GM18526 (cell line): ENCODE results near the gene KRT6B.

Experiments used
- POLR2A ChIP-seq: IDR thresholded peaks from 3 replicates; pipeline ENCODE4 v1.6.1; 2011; ENCODE audit not compliant: insufficient read length; ENCODE audit errors: extremely low read depth

KRT6B gene

DNA sequence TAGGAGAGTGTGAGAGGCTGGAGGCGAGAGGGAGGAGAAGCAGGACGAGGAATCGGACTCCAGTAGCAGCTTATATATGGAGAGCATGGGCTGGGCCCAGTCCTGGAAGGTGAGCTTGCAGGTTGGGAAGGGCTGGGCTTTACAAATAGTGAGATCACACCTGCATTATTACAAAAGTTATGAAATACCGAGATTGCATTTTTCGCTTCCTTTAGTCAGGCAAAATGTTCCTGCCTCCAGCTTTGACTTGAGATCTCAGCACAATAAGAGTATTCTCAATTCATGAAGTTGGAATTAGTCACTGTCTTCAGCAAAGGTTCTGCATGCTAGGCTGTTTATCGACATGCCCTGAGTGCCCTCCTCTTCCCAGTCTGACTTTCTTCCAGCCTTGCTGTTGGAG lies at the start of gene KRT6B:
TSS of gene KRT6B (minus strand) at position 46 of the 400 bp plus-strand sequence. CDS start 68 bp downstream, outside the sequence.
- no peak for TF ChIP-seq POLR2A

DNA sequence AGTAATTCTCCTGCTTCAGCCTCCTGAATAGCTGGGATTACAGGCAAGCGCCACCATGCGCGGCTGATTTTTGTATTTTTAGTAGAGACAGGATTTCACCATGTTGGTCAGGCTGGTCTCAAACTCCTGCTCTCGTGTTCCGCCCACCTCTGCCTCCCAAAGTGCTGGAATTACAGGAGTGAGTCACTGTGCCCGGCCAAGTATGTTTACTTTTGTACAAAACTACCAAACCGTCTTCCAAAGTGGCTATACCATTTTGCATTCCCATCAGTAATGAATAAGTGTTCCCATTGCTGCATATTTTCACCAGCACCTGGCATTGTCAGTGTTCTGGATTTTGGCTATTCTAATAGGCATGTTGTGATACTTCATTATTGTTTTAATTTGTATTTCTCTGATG lies 49.5 kb upstream of the KRT6B start:
- no peak for TF ChIP-seq POLR2A

DNA sequence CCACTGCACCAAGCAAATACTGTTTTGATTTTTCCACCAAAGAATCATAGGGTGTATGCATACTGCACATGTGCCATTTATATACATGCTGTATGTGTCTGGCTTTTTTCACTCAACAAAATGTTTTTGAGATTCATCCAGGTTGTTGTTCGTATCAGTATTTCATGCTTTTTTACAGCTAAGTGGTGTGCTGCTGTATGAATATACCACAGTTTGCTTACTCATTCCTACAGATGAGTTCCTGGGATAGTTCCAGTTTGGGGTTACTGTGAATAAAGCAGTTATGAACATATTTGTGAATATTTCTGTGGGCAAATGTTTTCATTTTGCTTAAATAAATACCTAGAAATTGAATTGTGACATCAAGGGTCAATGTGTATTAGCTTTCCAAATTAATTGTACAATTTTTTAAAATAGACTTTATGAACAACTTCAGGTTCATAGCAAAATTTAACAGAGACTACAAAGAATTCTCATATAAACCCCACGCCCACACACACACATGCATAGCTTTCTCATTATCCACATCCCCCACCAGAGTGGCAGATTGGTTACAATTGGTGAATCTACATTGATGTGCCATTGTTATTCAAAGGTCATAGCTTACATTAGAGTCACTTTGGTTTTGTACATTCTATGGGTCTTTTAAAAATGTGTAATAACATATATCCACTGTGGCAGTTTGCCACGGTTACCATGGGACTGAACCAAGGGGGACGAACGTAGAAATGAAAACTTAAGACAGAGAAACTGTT lies 48.0 kb upstream of the KRT6B start:
- no peak for TF ChIP-seq POLR2A

GRCh38 chr12:52498946-52499345 lies 47.0 kb upstream of the KRT6B start:
- no peak for TF ChIP-seq POLR2A

- no peak for TF ChIP-seq POLR2A
These were observed 46.0 kb upstream of the KRT6B start for GRCh38 chr12:52497975-52498374.

DNA sequence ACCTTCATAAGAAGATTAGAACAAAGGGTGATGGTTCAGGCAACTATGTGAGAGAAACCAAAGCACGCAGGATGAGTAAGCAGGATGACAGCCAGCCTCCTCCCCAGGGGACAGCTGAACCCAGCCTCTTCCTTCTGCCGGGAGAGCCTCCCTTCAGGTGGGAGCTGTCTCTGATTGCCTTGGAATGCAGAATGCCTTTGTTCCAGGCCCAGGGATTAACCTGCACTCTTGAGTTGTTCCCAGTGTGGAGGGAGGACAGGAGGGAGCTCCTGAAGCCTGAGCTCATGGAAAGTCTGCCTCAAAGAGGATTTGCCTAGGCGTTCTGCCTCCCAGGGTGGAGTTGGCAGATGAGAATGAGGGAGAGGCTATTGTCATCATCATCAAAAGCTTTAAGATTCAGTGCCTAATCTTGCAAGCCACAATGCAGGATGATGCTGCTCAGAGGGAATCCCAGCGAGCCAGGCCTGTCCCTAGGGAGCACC lies 44.7 kb upstream of the KRT6B start:
- no peak for TF ChIP-seq POLR2A

DNA sequence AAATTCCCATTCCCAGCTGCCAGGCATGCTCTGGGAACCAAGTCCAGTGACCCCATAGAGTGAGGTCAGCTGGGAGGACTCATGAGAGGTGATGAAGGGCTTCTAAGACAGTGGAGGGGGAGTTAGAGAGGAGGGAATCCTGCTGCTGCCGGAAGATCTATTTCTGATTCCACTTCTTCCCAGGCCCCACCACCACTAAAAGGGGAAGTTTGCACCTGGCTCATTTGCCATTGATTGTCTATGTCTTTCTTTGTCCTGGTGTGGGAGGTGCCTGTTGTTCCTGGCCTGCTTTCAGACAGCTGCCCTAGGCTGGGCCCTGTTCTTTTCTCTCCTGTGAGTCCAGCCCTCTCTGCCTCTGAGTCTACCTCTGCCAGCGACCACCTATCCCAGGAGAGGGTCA lies 44.1 kb upstream of the KRT6B start:
- no peak for TF ChIP-seq POLR2A

DNA sequence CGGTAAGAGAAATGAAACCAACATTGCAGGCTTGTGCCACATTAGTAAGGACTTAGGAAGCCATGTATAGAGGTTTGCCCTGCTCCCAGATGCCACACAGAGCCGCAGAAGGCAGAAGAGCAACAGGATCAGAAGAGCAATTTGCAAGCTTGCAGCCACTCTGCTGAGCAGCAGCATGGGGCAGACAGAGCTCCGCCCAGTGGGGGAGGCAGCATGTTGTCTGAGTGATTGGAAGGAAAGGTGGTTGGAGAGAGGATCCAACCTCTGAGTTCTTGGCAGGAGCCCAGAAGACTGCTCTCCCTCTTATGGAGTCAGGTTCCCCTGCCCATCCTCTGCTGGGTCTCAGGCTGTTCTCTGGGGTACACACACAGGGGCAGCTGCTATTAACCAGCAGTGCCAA lies 43.4 kb upstream of the KRT6B start:
- no peak for TF ChIP-seq POLR2A

- TF ChIP-seq POLR2A: no peak
These were observed 42.6 kb upstream of the KRT6B start for GRCh38 chr12:52494518-52494917.

GRCh38 chr12:52494100-52494499 lies 42.2 kb upstream of the KRT6B start:
- no peak for TF ChIP-seq POLR2A

GRCh38 chr12:52493172-52493571 lies 41.2 kb upstream of the KRT6B start, which contains the start of gene KRT6A:
Gene KRT6A, minus strand, starts transcription at chr12:52493257. Its CDS starts 69 bp downstream, at chr12:52493188.
- TF ChIP-seq POLR2A: no peak

DNA sequence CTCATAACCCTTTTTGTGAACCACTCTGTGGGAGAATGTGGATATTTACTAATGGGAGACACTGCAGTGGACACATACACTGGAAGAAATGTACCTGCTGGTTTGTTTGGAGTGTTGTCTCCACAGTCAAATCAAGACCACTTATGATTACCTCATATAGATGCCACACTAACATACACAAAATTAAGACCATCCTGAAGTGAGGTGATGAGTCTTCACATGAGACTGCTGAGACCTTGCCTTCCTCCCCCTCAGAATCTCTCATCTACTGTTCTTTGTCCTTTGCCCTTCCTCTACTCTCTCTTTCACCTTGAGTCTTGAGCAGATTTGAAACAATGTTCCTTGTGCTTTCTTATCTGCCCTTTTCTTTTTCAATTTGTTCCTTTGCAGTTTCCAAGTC lies 36.8 kb upstream of the KRT6B start:
- no peak for TF ChIP-seq POLR2A

DNA sequence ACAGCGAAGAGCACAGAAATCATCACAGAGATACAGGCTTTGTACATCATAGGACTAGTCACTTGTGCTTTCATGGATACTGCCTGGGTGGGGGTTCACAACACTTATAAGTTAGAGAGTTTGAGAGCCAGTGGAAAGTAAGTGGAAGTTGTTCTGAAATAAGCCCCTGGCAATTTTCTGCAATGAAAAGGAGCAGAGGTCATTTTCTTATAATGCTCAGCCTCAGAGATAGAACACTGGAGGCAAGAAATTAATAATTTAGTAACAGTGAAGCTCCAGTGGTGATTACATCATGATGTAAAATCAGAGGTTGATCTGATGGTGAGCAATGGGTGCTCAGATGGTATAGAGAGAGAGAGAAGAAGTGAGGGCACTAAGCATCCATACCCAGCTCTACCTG lies 35.3 kb upstream of the KRT6B start:
- TF ChIP-seq POLR2A: no peak

- TF ChIP-seq POLR2A: no peak
These were observed 34.5 kb upstream of the KRT6B start for GRCh38 chr12:52486166-52487105.

DNA sequence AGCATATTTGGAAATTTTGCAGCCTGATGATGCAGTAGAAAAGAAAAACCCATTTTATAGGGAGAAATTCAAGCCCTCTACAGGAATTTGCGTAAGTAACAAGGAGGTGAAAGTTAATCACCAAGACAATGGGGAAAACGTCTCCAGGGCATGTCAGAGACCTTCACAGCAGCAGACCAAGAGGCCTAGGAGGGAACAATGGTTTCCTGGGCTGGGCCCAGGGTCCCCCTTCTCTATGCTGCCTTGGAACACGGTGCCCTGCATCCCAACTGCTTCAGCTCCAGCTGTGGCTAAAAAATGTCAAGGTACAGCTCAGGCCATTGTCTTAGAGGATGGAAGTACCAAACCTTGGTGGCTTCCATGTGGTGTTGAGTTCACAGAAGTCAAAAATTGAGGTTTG lies 28.1 kb upstream of the KRT6B start:
- TF ChIP-seq POLR2A: no peak

GRCh38 chr12:52477651-52478050 lies 25.7 kb upstream of the KRT6B start:
- no peak for TF ChIP-seq POLR2A

- TF ChIP-seq POLR2A: no peak
These were observed 22.3 kb upstream of the KRT6B start for GRCh38 chr12:52474212-52474611.

GRCh38 chr12:52473768-52474167 lies 21.8 kb upstream of the KRT6B start, which contains the start of gene KRT6C:
Gene KRT6C, minus strand, starts transcription at chr12:52473805. Its CDS starts 68 bp downstream, at chr12:52473737.
- TF ChIP-seq POLR2A: no peak
